ENCODE data around the gene DPH1. TPM values are rescaled to one million over a fixed set of nuclear protein-coding genes. Genes with fewer than 3 reads are reported as not detected.
A peak's percentile ranks its signal among the peaks of the same experiment; 100 is the strongest.
"Not testable (repeated sequence)": the region's sequence is repeated elsewhere in the genome, so short reads cannot be mapped to it uniquely, and the experiment has no call there.

Gene DPH1
- 10 to 100 TPM; 42.4 to 77.7 (median 46.0) TPM for total RNA-seq
- polyA plus RNA-seq, result 10 to 100 TPM; 27.5 to 47.2 TPM
- long read RNA-seq, donor 1, transcript DPH1-201 (13 exons, 2,221 nt), result major isoform, 30 of 84 reads
- long read RNA-seq, donor 1, transcript DPH1-205 (7 exons, 2,265 nt), result minor isoform, 5 of 84 reads
- long read RNA-seq, donor 1, transcript DPH1-211 (5 exons, 1,345 nt), result minor isoform, 5 of 84 reads
- long read RNA-seq, donor 1, partial matches to known transcripts, result 26 of 84 reads
- long read RNA-seq, donor 1, other reads (novel, unspliced or antisense), result 12 of 84 reads
- long read RNA-seq, donor 2, partial matches to known transcripts, result 0 of 10 reads
- long read RNA-seq, donor 2, other reads (novel, unspliced or antisense), result 0 of 10 reads
- long read RNA-seq, donor 3, transcript DPH1-205 (7 exons, 2,265 nt), result minor isoform, 6 of 50 reads
- long read RNA-seq, donor 3, transcript DPH1-201 (13 exons, 2,221 nt), result major isoform, 13 of 50 reads
- long read RNA-seq, donor 3, partial matches to known transcripts, result 11 of 50 reads
- long read RNA-seq, donor 3, other reads (novel, unspliced or antisense), result 18 of 50 reads

DNA sequence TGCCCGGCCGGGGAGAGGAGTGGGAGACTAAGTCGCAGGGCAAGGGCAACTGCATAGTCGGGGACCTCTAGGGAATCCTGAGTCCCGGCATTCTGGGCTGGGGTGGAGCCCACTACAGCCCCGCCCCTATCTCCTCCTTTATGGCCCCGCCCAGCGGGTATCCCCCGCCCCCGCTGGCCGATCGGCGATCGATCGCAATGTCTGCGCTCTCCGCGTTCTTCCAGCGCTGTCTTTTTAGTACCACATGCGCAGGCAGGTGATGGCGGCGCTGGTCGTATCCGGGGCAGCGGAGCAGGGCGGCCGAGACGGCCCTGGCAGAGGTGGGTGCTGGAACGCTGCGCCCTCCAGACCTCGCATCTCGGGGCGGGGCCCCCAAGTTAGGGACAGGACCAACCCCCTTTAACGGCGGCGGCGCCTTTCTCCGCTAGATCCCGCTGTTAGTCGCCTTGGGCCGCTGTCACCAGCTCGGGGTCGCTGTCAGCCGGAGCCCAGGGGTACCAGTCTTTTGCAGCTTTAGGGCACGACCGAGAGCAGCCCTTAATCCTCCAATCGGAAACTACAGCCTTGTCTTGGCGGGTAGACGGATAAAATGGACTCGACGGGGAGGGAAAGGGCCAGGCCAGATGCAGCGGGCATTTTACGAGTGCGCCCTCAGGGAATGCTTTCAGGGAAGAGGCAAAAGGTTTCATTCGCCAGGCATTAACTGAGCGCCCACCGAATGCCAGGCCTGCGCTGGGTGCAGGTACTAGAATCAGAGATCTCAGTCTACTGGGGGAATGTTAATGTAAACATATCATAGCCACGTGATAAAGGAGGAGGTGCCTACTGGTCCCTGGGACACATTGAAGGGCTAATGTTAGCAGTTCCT lies at the start of gene DPH1:
TSS of gene DPH1 (plus strand) at position 243 of the 868 bp plus-strand sequence. CDS start at position 260, 17 bp downstream.
- peaks cover 5% of the 10 kb centered on the region for H3K4me1 ChIP-seq (ENCODE audit: insufficient read depth)
- peak within 1 kb of the TSS; percentile 97 for H3K4me3 ChIP-seq
- TF ChIP-seq EP300 (IDR thresholded peaks at IDR 0.05) (no peak), CTCF (IDR thresholded peaks at IDR 0.05) (peak in 2 of 3 donors; percentile 19 to 24), POLR2A (IDR thresholded peaks at IDR 0.05) (peak; percentile 45)
- no peaks in the 10 kb centered on the region for H3K9me3 ChIP-seq
- no peaks in the 10 kb centered on the region for H3K27me3 ChIP-seq
- peak within 1 kb of the TSS in 1 of 2 donors; percentile 6 for H3K27ac ChIP-seq
- 0 to 1% (median 1%) methylated on average over 47 to 59 of the region's 59 CpGs for WGBS, 3 donors
- DNase-seq, result peak; percentile 85 to 92 (median 90)
- intact Hi-C loops (cut with DNase I), result loop anchor here (2.0 to 10.0 kb wide), 5 partner anchors 121 to 375 kb away; partner anchors contain the start of gene TLCD2 (in 1 of the 4)
- no peaks in the 10 kb centered on the region for H3K36me3 ChIP-seq

DNA sequence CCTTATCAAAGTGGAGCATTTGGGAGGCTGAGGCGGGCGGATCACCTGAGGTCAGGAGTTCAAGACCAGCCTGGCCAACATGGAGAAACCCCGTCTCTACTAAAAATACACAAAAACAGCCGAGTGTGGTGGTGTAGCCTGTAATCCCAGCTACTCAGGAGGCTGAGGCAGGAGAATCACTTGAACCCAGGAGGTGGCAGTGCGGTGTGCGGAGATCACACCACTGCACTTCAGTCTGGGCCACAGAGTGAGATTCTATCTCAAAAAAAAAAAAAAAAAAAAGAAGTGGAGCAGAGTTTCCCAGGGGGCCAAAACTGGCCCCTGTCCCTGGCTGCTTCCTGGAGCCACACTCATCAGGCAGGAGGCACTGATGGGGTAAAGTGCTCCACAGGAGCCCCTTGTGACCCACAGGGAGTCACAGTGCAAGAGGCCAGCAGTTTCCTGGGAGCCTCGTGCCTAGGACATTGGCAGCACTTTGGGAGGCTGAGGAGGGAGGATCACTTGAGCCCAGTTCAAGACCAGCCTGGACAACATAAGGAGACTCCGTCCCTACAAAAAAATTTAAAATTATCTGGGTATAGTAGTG lies 49.2 kb upstream of the DPH1 start:
- TF ChIP-seq EP300 (IDR thresholded peaks at IDR 0.05) (no peak), CTCF (IDR thresholded peaks at IDR 0.05) (no peak), POLR2A (IDR thresholded peaks at IDR 0.05) (no peak)
- WGBS, 3 donors, result 82 to 87% (median 86%) methylated on average over 8 of the region's 8 CpGs
- Histone ChIP-seq H3K27ac (no peak overlapping the region), H3K27me3 (no peaks in the 10 kb centered on the region), H3K36me3 (no peaks in the 10 kb centered on the region), H3K9me3 (no peaks in the 10 kb centered on the region), H3K4me1 (ENCODE audit: insufficient read depth) (peaks cover 6% of the 10 kb centered on the region), H3K4me3 (no peak overlapping the region)
- DNase-seq, result no peak
- intact Hi-C loops (cut with DNase I), result no loop called here

GRCh38 chr17:1982793-1983366 lies 47.1 kb upstream of the DPH1 start:
- H3K9me3 ChIP-seq; H3K27me3 ChIP-seq; H3K4me1 ChIP-seq (ENCODE audit: insufficient read depth); intact Hi-C loops (cut with DNase I); H3K27ac ChIP-seq; H3K4me3 ChIP-seq; H3K36me3 ChIP-seq; DNase-seq: not testable (repeated sequence)
- WGBS, 3 donors, result 87 to 92% (median 87%) methylated on average over 13 of the region's 13 CpGs

DNA sequence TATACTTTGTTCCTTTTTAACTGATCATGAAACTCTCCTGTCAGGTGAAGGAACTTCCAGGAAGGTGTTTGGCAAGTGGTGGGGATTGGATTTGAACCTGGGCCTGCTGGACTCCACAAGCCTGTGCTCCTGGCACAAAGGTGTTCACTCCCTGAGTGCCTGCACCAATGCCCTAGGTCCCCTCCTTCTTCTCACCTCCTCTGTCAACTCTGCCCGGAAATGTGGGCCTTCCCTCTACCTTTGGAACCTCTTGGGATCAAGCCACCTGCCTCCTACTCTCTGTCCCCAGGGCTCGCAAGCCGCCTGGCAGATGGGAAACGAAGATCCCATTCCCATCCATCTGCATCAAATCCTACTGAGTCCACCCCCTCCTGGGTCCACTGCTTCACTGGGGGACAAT lies 44.9 kb upstream of the DPH1 start:
- Histone ChIP-seq H3K36me3 (no peaks in the 10 kb centered on the region), H3K4me3 (no peak overlapping the region), H3K27ac (no peak overlapping the region), H3K9me3 (no peaks in the 10 kb centered on the region), H3K27me3 (no peaks in the 10 kb centered on the region), H3K4me1 (ENCODE audit: insufficient read depth) (peaks cover 7% of the 10 kb centered on the region)
- DNase-seq, result no peak
- no peak for TF ChIP-seq CTCF (IDR thresholded peaks at IDR 0.05)
- no peak for TF ChIP-seq EP300 (IDR thresholded peaks at IDR 0.05)
- no peak for TF ChIP-seq POLR2A (IDR thresholded peaks at IDR 0.05)
- 95 to 97% (median 97%) methylated on average over 4 of the region's 4 CpGs for WGBS, 3 donors
- intact Hi-C loops (cut with DNase I), result no loop called here

Data from ovary (tissue), 10 donors.